BJ (cell line): ENCODE results near the gene GPHN. TPM values are rescaled to one million over a fixed set of nuclear protein-coding genes. Genes with fewer than 3 reads are reported as not detected.

Experiments used
- CTCF ChIA-PET: fragments of 350-600 bp; formaldehyde crosslinking; extraction: SDS; loops from one replicate; lab custom pipeline; 2021; ENCODE audit warnings: antibody characterized with exemption, inconsistent platforms; lab: Yijun Ruan, JAX
- POLR2A ChIA-PET: fragments of 300-600 bp; sonication (Branson Sonifier 250); formaldehyde crosslinking; extraction: SDS; loops from one replicate; lab custom pipeline; 2021; ENCODE audit warnings: antibody characterized with exemption; lab: Charles Lee
- DNase-seq: peaks from one replicate; pipeline ENCODE4 v3.0.0-alpha.2; 2011; ENCODE audit warnings: low read depth
- H3K27me3 ChIP-seq: 2 replicates; pipeline ENCODE4 v1.6.0; 2011; ENCODE audit warnings: low read length; ENCODE audit not compliant: control insufficient read depth, insufficient read depth
- H3K36me3 ChIP-seq: 2 replicates; pipeline ENCODE4 v1.5.1; 2011; ENCODE audit warnings: low read length; ENCODE audit not compliant: control insufficient read depth, insufficient read depth
- H3K4me3 ChIP-seq: 2 replicates; pipeline ENCODE4 v1.5.1; 2011; ENCODE audit warnings: low read depth, mild to moderate bottlenecking, control low read depth, low read length
- polyA plus RNA-seq: library from polyadenylated mRNA; depleted of rRNA; stranded (reverse); fragments of >200 nt; gene quantifications from 2 replicates; pipeline ENCODE4 v1.2.3, GENCODE V29; 2011; rRNA removed
- TF ChIP-seq, protein P1 (sequence below): IDR thresholded peaks from 2 replicates; pipeline ENCODE4 v1.5.1; 2011; ENCODE audit warnings: low read depth, mild to moderate bottlenecking, control low read depth, inconsistent platforms, low read length, moderate library complexity; ENCODE audit not compliant: insufficient read depth

Gene GPHN
- polyA plus RNA-seq, 1 experiment, result 7.7 TPM

DNA sequence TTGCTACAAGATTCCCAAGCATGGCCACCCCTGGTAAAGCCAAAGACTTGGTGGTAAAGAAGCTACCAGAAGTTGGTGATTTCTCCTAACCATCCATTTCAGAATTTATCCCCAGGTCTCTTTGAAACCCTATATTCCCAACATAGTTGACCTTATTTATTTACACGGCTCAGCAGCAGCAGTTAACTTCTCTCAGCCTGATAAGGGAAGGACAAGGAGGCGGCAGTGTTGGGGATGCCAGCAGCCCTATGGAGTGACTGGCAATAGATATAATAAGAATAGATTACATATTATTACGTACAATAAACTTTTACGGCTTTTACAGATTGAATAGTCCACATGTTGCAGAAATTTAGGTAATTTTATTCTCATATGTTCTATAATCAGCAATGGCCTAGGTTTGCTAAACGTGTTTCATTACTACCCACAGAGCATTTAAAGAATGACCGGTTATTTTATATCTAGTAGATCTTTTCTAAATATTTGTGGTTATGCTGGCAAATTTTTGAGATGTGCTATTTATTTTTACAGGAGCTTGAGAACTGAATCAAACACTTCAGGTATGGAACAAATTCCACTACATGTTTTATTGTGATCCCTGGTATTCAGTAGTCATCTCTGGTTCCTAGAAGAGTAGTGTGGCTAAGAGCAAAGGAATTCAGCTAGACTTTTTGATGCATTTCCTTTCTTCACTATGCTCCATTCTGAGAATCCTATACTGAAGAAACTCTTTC lies 713.5 kb downstream of the GPHN start:
- POLR2A ChIA-PET, result interaction anchor here (0.5 kb wide), 1 partner anchor 98 kb away, joined by 6 read pairs; no protein-coding TSS in a partner anchor

DNA sequence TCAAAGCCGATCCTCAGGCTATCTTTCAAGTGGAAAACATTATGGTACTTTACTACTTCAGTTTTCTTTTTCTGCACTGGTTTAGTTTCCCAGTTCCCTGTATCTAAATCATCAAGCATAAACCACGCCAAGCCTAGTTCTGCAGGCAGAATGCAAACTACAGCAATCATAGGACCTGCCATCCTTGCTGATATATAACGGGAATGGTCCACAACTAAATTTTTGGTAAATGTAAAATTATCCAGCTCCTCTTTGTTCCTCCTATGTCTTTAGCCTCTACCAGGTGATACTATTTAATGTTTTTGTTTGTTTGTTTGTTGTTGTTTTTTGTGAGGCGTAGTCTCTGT lies 714.0 kb downstream of the GPHN start:
- no peak overlapping the region for H3K4me3 ChIP-seq
- CTCF ChIA-PET, result interaction anchor here (0.9 to 1.3 kb wide), 4 partner anchors 10 to 49 kb away, joined by 3 to 4 read pairs (median 3); partner anchors contain the start of gene PALS1
- DNase-seq, result no peak
- H3K27me3 ChIP-seq, result no peaks in the 10 kb centered on the region
- POLR2A ChIA-PET, result no interaction called here
- no peaks in the 10 kb centered on the region for H3K36me3 ChIP-seq
- TF ChIP-seq, protein P1, sequence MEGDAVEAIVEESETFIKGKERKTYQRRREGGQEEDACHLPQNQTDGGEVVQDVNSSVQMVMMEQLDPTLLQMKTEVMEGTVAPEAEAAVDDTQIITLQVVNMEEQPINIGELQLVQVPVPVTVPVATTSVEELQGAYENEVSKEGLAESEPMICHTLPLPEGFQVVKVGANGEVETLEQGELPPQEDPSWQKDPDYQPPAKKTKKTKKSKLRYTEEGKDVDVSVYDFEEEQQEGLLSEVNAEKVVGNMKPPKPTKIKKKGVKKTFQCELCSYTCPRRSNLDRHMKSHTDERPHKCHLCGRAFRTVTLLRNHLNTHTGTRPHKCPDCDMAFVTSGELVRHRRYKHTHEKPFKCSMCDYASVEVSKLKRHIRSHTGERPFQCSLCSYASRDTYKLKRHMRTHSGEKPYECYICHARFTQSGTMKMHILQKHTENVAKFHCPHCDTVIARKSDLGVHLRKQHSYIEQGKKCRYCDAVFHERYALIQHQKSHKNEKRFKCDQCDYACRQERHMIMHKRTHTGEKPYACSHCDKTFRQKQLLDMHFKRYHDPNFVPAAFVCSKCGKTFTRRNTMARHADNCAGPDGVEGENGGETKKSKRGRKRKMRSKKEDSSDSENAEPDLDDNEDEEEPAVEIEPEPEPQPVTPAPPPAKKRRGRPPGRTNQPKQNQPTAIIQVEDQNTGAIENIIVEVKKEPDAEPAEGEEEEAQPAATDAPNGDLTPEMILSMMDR, result no peak

More for the DNA sequence above, 713.5 kb downstream of the GPHN start:
- TF ChIP-seq, protein P1, result no peak
- DNase-seq, result peak; percentile 65
- H3K4me3 ChIP-seq, result no peak overlapping the region
- no peaks in the 10 kb centered on the region for H3K27me3 ChIP-seq
- CTCF ChIA-PET, result interaction anchor here (0.9 to 1.3 kb wide), 3 partner anchors 11 to 50 kb away, joined by 3 to 4 read pairs (median 3); no protein-coding TSS in a partner anchor
- no peaks in the 10 kb centered on the region for H3K36me3 ChIP-seq

DNA sequence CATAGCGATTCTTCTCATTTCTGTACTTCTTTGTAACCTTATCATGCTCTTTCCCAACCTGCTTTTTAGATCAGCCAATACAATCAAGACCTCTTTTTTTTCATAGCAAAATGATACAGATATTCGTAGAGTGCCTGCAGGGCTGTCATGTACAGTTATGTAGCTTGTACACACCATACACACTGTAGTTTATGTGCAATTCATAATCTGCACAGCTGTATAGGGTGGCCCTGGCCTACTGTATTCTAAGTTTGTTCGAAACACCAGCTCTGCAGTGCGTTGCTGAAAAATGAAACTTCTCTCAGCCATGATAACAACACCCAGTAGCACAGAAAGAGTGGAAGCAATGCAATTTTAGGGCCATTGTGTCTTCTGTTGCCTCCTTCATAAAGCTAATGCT lies 717.6 kb downstream of the GPHN start:
- ChIA-PET POLR2A (no interaction called here), CTCF (no interaction called here)
- H3K4me3 ChIP-seq, result no peak overlapping the region
- TF ChIP-seq, protein P1, result no peak
- no peak for DNase-seq
- H3K27me3 ChIP-seq, result no peaks in the 10 kb centered on the region
- H3K36me3 ChIP-seq, result no peaks in the 10 kb centered on the region

DNA sequence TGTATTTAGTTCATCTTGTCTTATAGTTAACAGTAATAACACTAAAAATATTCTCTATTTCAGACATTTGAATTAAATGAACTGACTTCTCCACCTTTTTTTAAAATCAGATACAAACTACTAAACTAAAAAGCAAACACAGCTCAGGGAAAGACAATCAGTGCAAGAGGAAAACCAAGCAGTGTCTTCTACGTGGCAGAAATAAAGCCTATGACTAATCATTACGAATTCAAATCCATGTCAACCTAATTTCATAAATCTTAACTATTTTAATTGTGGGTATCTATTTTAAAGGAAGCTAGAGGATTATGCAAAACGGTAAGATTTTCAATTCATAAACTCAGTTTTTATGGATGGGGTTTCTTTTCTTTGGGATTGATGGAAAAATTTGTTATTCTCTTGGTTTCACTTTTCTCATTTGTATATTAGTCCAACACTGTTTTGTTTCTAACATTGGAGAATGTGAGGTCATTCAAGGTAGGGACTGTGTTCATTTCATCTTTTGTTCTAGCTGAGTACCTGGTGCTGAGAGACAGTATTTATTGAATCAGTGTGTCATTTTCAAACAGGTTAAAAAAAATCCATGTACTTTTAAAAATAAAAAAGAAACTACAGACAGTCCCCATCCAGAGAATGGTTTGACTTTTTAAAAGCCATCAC lies 720.5 kb downstream of the GPHN start:
- no peak for DNase-seq
- ChIA-PET CTCF (interaction anchor here (1.1 to 1.3 kb wide), 4 partner anchors 54 to 1683 kb away, joined by 3 to 5 read pairs (median 3); no protein-coding TSS in a partner anchor), POLR2A (interaction anchor here (0.6 kb wide), 1 partner anchor 110 kb away, joined by 3 read pairs; no protein-coding TSS in a partner anchor)
- Histone ChIP-seq H3K4me3 (no peak overlapping the region), H3K27me3 (no peaks in the 10 kb centered on the region), H3K36me3 (no peaks in the 10 kb centered on the region)
- TF ChIP-seq, protein P1, result no peak

Other genes with a start within 250 kb of the GPHN start
- gene CCDC196, start 21.8 kb upstream of the GPHN start, polyA plus RNA-seq, result not detected in 2 replicates